Type B pancreatic cell (in vitro differentiated cells): ENCODE measurements around the gene DNAAF1. TPM values are rescaled to one million over a fixed set of nuclear protein-coding genes. Genes with fewer than 3 reads are reported as not detected.

Experiments used
- DNase-seq: peaks from one replicate; pipeline ENCODE4 v3.0.0; 2021; ENCODE audit warnings: mixed read lengths; ENCODE audit not compliant: unreplicated experiment; ENCODE audit errors: extremely low spot score
- H3K27ac Mint-ChIP-seq: 2 replicates; pipeline ENCODE4 v1.8.0; 2021; ENCODE audit warnings: mild to moderate bottlenecking, mixed read lengths
- H3K27me3 Mint-ChIP-seq: 2 replicates; pipeline ENCODE4 v1.8.0; 2021; ENCODE audit warnings: mixed read lengths
- H3K36me3 Mint-ChIP-seq: 2 replicates; pipeline ENCODE4 v1.8.0; 2021; ENCODE audit warnings: mixed read lengths
- H3K4me1 Mint-ChIP-seq: one replicate; pipeline ENCODE4 v1.8.0; 2021; ENCODE audit warnings: mixed read lengths; ENCODE audit not compliant: unreplicated experiment
- H3K4me3 Mint-ChIP-seq: 2 replicates; pipeline ENCODE4 v1.8.0; 2021; ENCODE audit warnings: mild to moderate bottlenecking, mixed read lengths
- H3K9me3 Mint-ChIP-seq: 2 replicates; pipeline ENCODE4 v1.8.0; 2021; ENCODE audit warnings: mixed read lengths
- CTCF ChIP-seq: fragments of 200-600 bp; sonication (generic); conservative IDR thresholded peaks from 2 replicates; pipeline ENCODE4 v1.5.0; 2021; ENCODE audit warnings: antibody characterized with exemption, mild to moderate bottlenecking
- total RNA-seq: library from RNA; stranded (reverse); gene quantifications from 2 replicates; pipeline ENCODE4 v1.2.1, GENCODE V29; 2021; ENCODE audit warnings: low replicate concordance

The DNAAF1 gene
- total RNA-seq, 1 donor from 2014 or later = 3.2 TPM

DNA sequence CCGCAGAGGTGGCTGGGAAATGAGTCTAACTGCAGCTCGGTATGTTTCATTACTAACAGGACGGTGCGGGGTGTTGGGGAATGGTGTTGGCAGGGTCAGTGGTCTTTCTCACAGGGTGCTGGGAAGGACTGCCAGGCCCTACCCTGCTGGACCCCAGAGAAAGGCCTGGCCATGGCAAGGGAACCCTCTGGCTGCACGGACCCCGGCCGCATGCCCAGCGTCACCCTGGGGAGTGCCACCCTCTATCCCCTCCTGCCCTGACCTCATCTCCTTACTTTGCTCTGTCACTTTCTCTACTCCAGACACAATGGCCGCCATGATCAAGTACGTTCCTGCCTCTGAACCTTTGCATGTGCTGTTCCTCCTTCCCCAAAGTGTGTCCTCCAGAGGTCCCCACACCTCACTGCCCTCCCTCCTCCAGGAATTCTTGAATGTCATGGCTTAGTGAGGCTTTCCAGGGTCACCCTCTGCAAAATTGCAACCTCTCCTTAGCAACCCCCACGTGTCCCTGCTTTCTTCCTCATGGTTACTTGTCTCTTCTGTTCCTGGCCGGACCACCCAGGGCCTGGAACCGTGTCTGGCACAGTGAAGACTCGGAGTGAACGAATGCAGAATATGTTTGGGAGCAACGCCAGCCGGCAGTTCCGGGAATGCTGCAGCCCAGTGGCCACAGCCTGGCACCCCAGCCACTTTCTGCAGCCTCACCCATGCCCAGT lies 61.0 kb downstream of the DNAAF1 start:
- TF ChIP-seq CTCF = no peak
- no peaks in the 10 kb centered on the region for H3K27me3 Mint-ChIP-seq
- no peak overlapping the region for H3K4me3 Mint-ChIP-seq
- H3K36me3 Mint-ChIP-seq = no peaks in the 10 kb centered on the region
- no peak overlapping the region for H3K27ac Mint-ChIP-seq
- H3K4me1 Mint-ChIP-seq = peaks cover 12% of the 10 kb centered on the region
- H3K9me3 Mint-ChIP-seq = no peaks in the 10 kb centered on the region
- DNase-seq = no peak

GRCh38 chr16:84207251-84207650 lies 62.1 kb downstream of the DNAAF1 start:
- no peak overlapping the region for H3K27ac Mint-ChIP-seq
- peaks cover under 1% of the 10 kb centered on the region for H3K27me3 Mint-ChIP-seq
- peaks cover 12% of the 10 kb centered on the region for H3K4me1 Mint-ChIP-seq
- DNase-seq = no peak
- H3K9me3 Mint-ChIP-seq = no peaks in the 10 kb centered on the region
- no peak for TF ChIP-seq CTCF
- no peaks in the 10 kb centered on the region for H3K36me3 Mint-ChIP-seq
- H3K4me3 Mint-ChIP-seq = no peak overlapping the region

DNA sequence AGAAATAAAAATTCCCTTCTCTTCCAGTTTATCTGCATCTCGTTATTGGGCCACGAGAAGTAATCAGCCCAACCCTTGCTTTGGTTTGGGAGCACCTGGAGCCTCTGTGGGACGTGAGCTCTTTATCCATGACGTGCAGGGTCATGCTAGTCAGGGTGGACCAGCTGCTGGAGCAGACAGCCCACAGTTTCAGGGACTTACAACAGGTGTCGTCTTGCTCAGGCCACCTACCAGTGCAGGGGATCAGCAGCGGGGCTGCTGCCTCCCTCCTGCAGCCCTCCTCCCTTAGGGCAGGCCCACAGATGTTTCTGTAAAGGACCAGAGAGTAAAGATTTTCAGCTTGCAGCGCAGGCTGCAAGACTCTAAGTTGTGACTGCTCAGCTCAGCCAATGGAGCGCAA lies 62.8 kb downstream of the DNAAF1 start:
- Mint-ChIP-seq H3K36me3 (no peaks in the 10 kb centered on the region), H3K4me1 (peaks cover 12% of the 10 kb centered on the region), H3K27ac (no peak overlapping the region), H3K9me3 (no peaks in the 10 kb centered on the region), H3K4me3 (no peak overlapping the region), H3K27me3 (peaks cover 3% of the 10 kb centered on the region)
- no peak for TF ChIP-seq CTCF
- DNase-seq = no peak

DNA sequence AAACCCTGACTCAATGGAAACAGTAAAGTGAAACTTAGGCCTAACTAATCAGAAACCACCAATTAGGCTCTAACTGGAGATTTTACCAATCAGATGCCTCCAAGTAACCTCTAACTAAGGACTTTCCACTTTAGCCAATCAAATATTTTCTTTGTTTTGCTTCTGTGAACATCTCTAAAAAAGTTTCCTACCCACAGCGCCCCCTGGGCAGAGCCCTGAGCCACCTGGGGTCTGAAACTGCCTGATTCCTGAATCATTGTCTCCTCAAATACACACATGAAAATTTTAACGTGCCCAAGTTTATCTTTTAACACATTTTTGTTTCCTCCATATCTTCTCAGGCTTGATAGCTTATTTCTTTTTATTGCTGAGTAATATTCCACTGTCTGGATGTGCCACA lies 64.9 kb downstream of the DNAAF1 start:
- Mint-ChIP-seq H3K27ac (no peak overlapping the region), H3K9me3 (no peaks in the 10 kb centered on the region), H3K4me1 (peaks cover 12% of the 10 kb centered on the region), H3K4me3 (no peak overlapping the region), H3K36me3 (no peaks in the 10 kb centered on the region), H3K27me3 (peaks cover 3% of the 10 kb centered on the region)
- no peak for TF ChIP-seq CTCF
- no peak for DNase-seq

- DNase-seq = no peak
- no peak overlapping the region for H3K4me3 Mint-ChIP-seq
Observed at GRCh38 chr16:84212154-84212553, 67.0 kb downstream of the DNAAF1 start.

More at GRCh38 chr16:84212154-84212553, 67.0 kb downstream of the DNAAF1 start:
- Mint-ChIP-seq H3K9me3 (no peaks in the 10 kb centered on the region), H3K27ac (no peak overlapping the region), H3K4me1 (peaks cover 8% of the 10 kb centered on the region), H3K36me3 (no peaks in the 10 kb centered on the region), H3K27me3 (peaks cover 3% of the 10 kb centered on the region)
- TF ChIP-seq CTCF = no peak
